Raji (cell line): ENCODE measurements around the gene SLMAP.

Source experiments
- POLR2A ChIP-seq: IDR thresholded peaks from 2 replicates; pipeline ENCODE4 v1.6.1; 2011; ENCODE audit warnings: low read depth, low read length, control low read depth; ENCODE audit not compliant: insufficient read depth

SLMAP gene

GRCh38 chr3:57923752-57924151, 167.6 kb downstream of the SLMAP start:
- no peak for TF ChIP-seq POLR2A

GRCh38 chr3:57927166-57927565, 171.1 kb downstream of the SLMAP start:
- TF ChIP-seq POLR2A: no peak

GRCh38 chr3:57927916-57928315, 171.8 kb downstream of the SLMAP start:
- TF ChIP-seq POLR2A: no peak

- no peak for TF ChIP-seq POLR2A
These were observed 172.4 kb downstream of the SLMAP start for GRCh38 chr3:57928511-57928910.

- TF ChIP-seq POLR2A: no peak
These were observed 173.9 kb downstream of the SLMAP start for GRCh38 chr3:57929988-57930387.

GRCh38 chr3:57933602-57934001, 177.5 kb downstream of the SLMAP start:
- TF ChIP-seq POLR2A: no peak

GRCh38 chr3:57934373-57934772, 178.3 kb downstream of the SLMAP start:
- no peak for TF ChIP-seq POLR2A

- TF ChIP-seq POLR2A: no peak
These were observed 179.4 kb downstream of the SLMAP start for GRCh38 chr3:57935539-57935938.

GRCh38 chr3:57937092-57937491, 181.0 kb downstream of the SLMAP start:
- TF ChIP-seq POLR2A: no peak

- no peak for TF ChIP-seq POLR2A
These were observed 183.7 kb downstream of the SLMAP start for GRCh38 chr3:57939775-57940174.

GRCh38 chr3:57942388-57942787, 186.3 kb downstream of the SLMAP start:
- TF ChIP-seq POLR2A: no peak

- TF ChIP-seq POLR2A: no peak
These were observed 186.8 kb downstream of the SLMAP start for GRCh38 chr3:57942872-57943283.

- no peak for TF ChIP-seq POLR2A
These were observed 187.7 kb downstream of the SLMAP start for GRCh38 chr3:57943525-57944495.

GRCh38 chr3:57946970-57947381, 190.9 kb downstream of the SLMAP start:
- no peak for TF ChIP-seq POLR2A

- TF ChIP-seq POLR2A: no peak
These were observed 192.1 kb downstream of the SLMAP start for GRCh38 chr3:57948080-57948671.

- no peak for TF ChIP-seq POLR2A
These were observed 192.7 kb downstream of the SLMAP start for GRCh38 chr3:57948781-57949242.
